Ramos (cell line): ENCODE results near the gene FOXN1.
"Not testable (repeated sequence)": the region's sequence is repeated elsewhere in the genome, so short reads cannot be mapped to it uniquely, and the experiment has no call there.

ENCODE experiments used
- in situ Hi-C: fragments of 300-500 bp; cut with MboI; formaldehyde crosslinking; loops from one replicate; pipeline ENCODE4 v1.14.3; 2022; ENCODE audit warnings: low sequenced_read_pairs; ENCODE audit not compliant: unreplicated experiment

FOXN1 gene

GRCh38 chr17:28499364-28499664, 6.8 kb upstream of the FOXN1 start:
- in situ Hi-C loops, result loop anchor here (5.0 kb wide), 1 partner anchor 113 kb away; the partner anchor contains the start of gene RSKR

- in situ Hi-C loops, result loop anchor here (5.0 kb wide), 1 partner anchor 112 kb away; the partner anchor contains the start of gene RSKR
These were observed 6.3 kb upstream of the FOXN1 start for GRCh38 chr17:28499684-28500357.

- in situ Hi-C loops, result no loop called here
These were observed 5.3 kb upstream of the FOXN1 start for GRCh38 chr17:28500712-28501379.

GRCh38 chr17:28501421-28502284, 4.5 kb upstream of the FOXN1 start:
- in situ Hi-C loops, result no loop called here

- in situ Hi-C loops, result no loop called here
These were observed 2.7 kb upstream of the FOXN1 start for GRCh38 chr17:28503420-28503819.

GRCh38 chr17:28506763-28507487, 777 bp downstream of the FOXN1 start:
- in situ Hi-C loops, result no loop called here

- in situ Hi-C loops, result no loop called here
These were observed 1.5 kb downstream of the FOXN1 start for GRCh38 chr17:28507567-28508203.

- in situ Hi-C loops, result no loop called here
These were observed 2.1 kb downstream of the FOXN1 start for GRCh38 chr17:28508211-28508724.

GRCh38 chr17:28509789-28510188, 3.6 kb downstream of the FOXN1 start:
- in situ Hi-C loops, result no loop called here

GRCh38 chr17:28511858-28512461, 5.8 kb downstream of the FOXN1 start:
- in situ Hi-C loops, result no loop called here

- in situ Hi-C loops, result no loop called here
These were observed 7.3 kb downstream of the FOXN1 start for GRCh38 chr17:28513476-28513875.

- in situ Hi-C loops, result no loop called here
These were observed 8.4 kb downstream of the FOXN1 start for GRCh38 chr17:28514561-28515002.

- in situ Hi-C loops, result no loop called here
These were observed 9.4 kb downstream of the FOXN1 start for GRCh38 chr17:28515518-28515917.

- in situ Hi-C loops, result no loop called here
These were observed 12.0 kb downstream of the FOXN1 start for GRCh38 chr17:28518132-28518531.

GRCh38 chr17:28518578-28518977, 12.4 kb downstream of the FOXN1 start:
- in situ Hi-C loops, result no loop called here

GRCh38 chr17:28519236-28519635, 13.1 kb downstream of the FOXN1 start:
- in situ Hi-C loops, result no loop called here

GRCh38 chr17:28520687-28521086, 14.5 kb downstream of the FOXN1 start:
- in situ Hi-C loops, result no loop called here

GRCh38 chr17:28521311-28522085, 15.3 kb downstream of the FOXN1 start:
- in situ Hi-C loops, result no loop called here

GRCh38 chr17:28522281-28522680, 16.1 kb downstream of the FOXN1 start:
- in situ Hi-C loops, result not testable (repeated sequence)
